Measurements from ENCODE around the gene TUBB3.

Gene TUBB3

GRCh38 chr16:89911375-89911774, 11.8 kb upstream of the TUBB3 start:
- TF ChIP-seq ZFP30 (CRISPR knock-in tag; IDR thresholded peaks at IDR 0.05) (no peak), TSHZ2 (CRISPR knock-in tag; IDR thresholded peaks at IDR 0.05) (no peak), TOX (CRISPR knock-in tag; IDR thresholded peaks at IDR 0.05; ENCODE audit: borderline replicate concordance) (no peak), CREB5 (CRISPR knock-in tag; IDR thresholded peaks at IDR 0.05; ENCODE audit: low read depth) (no peak), ZNF70 (CRISPR knock-in tag; IDR thresholded peaks at IDR 0.05) (no peak), TCF4 (CRISPR knock-in tag; IDR thresholded peaks at IDR 0.05; ENCODE audit: borderline replicate concordance) (no peak), POU6F1 (CRISPR knock-in tag; IDR thresholded peaks at IDR 0.05; ENCODE audit: borderline replicate concordance, low read depth) (no peak), ISL1 (CRISPR knock-in tag; IDR thresholded peaks at IDR 0.05) (no peak), ZFP3 (CRISPR knock-in tag; IDR thresholded peaks at IDR 0.05) (no peak), PPARA (CRISPR knock-in tag; IDR thresholded peaks at IDR 0.05; ENCODE audit: borderline replicate concordance) (no peak), SNAI2 (CRISPR knock-in tag; IDR thresholded peaks at IDR 0.05) (no peak), ESRRG (CRISPR knock-in tag; IDR thresholded peaks at IDR 0.05) (no peak), ARNTL (CRISPR knock-in tag; IDR thresholded peaks at IDR 0.05; ENCODE audit: borderline replicate concordance, low read depth) (no peak), BACH2 (CRISPR knock-in tag; IDR thresholded peaks at IDR 0.05; ENCODE audit: borderline replicate concordance) (no peak), OSR1 (CRISPR knock-in tag; IDR thresholded peaks at IDR 0.05) (no peak), ZC3H10 (CRISPR knock-in tag; IDR thresholded peaks at IDR 0.05) (no peak), CSRNP3 (CRISPR knock-in tag; IDR thresholded peaks at IDR 0.05) (no peak), ZNF565 (CRISPR knock-in tag; conservative IDR thresholded peaks at IDR 0.05; ENCODE audit: low read depth) (no peak), CSDC2 (CRISPR knock-in tag; IDR thresholded peaks at IDR 0.05) (no peak)
- ATAC-seq = no peak

- TF ChIP-seq RARB (CRISPR knock-in tag; IDR thresholded peaks at IDR 0.05) = no peak
- no peak for TF ChIP-seq ZFP30 (CRISPR knock-in tag; IDR thresholded peaks at IDR 0.05)
- no peak for TF ChIP-seq POU6F1 (CRISPR knock-in tag; IDR thresholded peaks at IDR 0.05; ENCODE audit: borderline replicate concordance, low read depth)
- TF ChIP-seq ZNF8 (CRISPR knock-in tag; IDR thresholded peaks at IDR 0.05) = no peak
- TF ChIP-seq ZFP3 (CRISPR knock-in tag; IDR thresholded peaks at IDR 0.05) = no peak
- TF ChIP-seq SNAI2 (CRISPR knock-in tag; IDR thresholded peaks at IDR 0.05) = no peak
- ATAC-seq = no peak
Measured at GRCh38 chr16:89912143-89912542, 11.0 kb upstream of the TUBB3 start.

- TF ChIP-seq CSRNP3 (CRISPR knock-in tag; IDR thresholded peaks at IDR 0.05) (no peak), ZNF565 (CRISPR knock-in tag; conservative IDR thresholded peaks at IDR 0.05; ENCODE audit: low read depth) (no peak), RARB (CRISPR knock-in tag; IDR thresholded peaks at IDR 0.05) (no peak), ISL1 (CRISPR knock-in tag; IDR thresholded peaks at IDR 0.05) (no peak), BACH2 (CRISPR knock-in tag; IDR thresholded peaks at IDR 0.05; ENCODE audit: borderline replicate concordance) (no peak), TSHZ2 (CRISPR knock-in tag; IDR thresholded peaks at IDR 0.05) (no peak), OSR1 (CRISPR knock-in tag; IDR thresholded peaks at IDR 0.05) (no peak), ZC3H10 (CRISPR knock-in tag; IDR thresholded peaks at IDR 0.05) (no peak), POU6F1 (CRISPR knock-in tag; IDR thresholded peaks at IDR 0.05; ENCODE audit: borderline replicate concordance, low read depth) (no peak), ZFP3 (CRISPR knock-in tag; IDR thresholded peaks at IDR 0.05) (no peak), SNAI2 (CRISPR knock-in tag; IDR thresholded peaks at IDR 0.05) (no peak)
- ATAC-seq = no peak
Measured at GRCh38 chr16:89912627-89913026, 10.5 kb upstream of the TUBB3 start.
